Measurements from ENCODE around the gene DHRSX.
"Not testable (repeated sequence)": the region's sequence is repeated elsewhere in the genome, so short reads cannot be mapped to it uniquely, and the experiment has no call there.

DHRSX gene

GRCh38 chrX:2458309-2458708 is 42.5 kb downstream of the DHRSX start:
- Histone ChIP-seq H3K27ac (no peak overlapping the region), H3K36me3 (no peaks in the 10 kb centered on the region), H3K4me1 (ENCODE audit: control insufficient read depth in 1 of 2, insufficient read depth in 1 of 2, low read depth in 1 of 2, low read length in 1 of 2) (no peaks in the 10 kb centered on the region), H3K4me3 (ENCODE audit: low read depth in 1 of 2, low read length in 1 of 2) (no peak overlapping the region), H3K27me3 (no peaks in the 10 kb centered on the region), H3K9me3 (no peaks in the 10 kb centered on the region)
- no peak for TF ChIP-seq CTCF (IDR thresholded peaks at IDR 0.05)

- no peaks in the 10 kb centered on the region for H3K9me3 ChIP-seq
- no peaks in the 10 kb centered on the region for H3K4me1 ChIP-seq (ENCODE audit: control insufficient read depth in 1 of 2, insufficient read depth in 1 of 2, low read depth in 1 of 2, low read length in 1 of 2)
- no peaks in the 10 kb centered on the region for H3K27me3 ChIP-seq
- no peak for TF ChIP-seq CTCF (IDR thresholded peaks at IDR 0.05)
- no peak overlapping the region for H3K27ac ChIP-seq
- peaks cover 2% of the 10 kb centered on the region for H3K36me3 ChIP-seq
- H3K4me3 ChIP-seq (ENCODE audit: low read depth in 1 of 2, low read length in 1 of 2) = no peak overlapping the region
These were observed 43.3 kb downstream of the DHRSX start for GRCh38 chrX:2457289-2458133.

- H3K4me1 ChIP-seq (ENCODE audit: control insufficient read depth in 1 of 2, insufficient read depth in 1 of 2, low read depth in 1 of 2, low read length in 1 of 2); H3K4me3 ChIP-seq (ENCODE audit: low read depth in 1 of 2, low read length in 1 of 2); H3K27ac ChIP-seq; H3K27me3 ChIP-seq; H3K36me3 ChIP-seq; H3K9me3 ChIP-seq: not testable (repeated sequence)
These were observed 44.7 kb downstream of the DHRSX start for GRCh38 chrX:2456091-2456490.

- H3K27me3 ChIP-seq; H3K27ac ChIP-seq; H3K9me3 ChIP-seq; H3K4me1 ChIP-seq (ENCODE audit: control insufficient read depth in 1 of 2, insufficient read depth in 1 of 2, low read depth in 1 of 2, low read length in 1 of 2); H3K36me3 ChIP-seq; H3K4me3 ChIP-seq (ENCODE audit: low read depth in 1 of 2, low read length in 1 of 2): not testable (repeated sequence)
These were observed 46.2 kb downstream of the DHRSX start for GRCh38 chrX:2454620-2455019.

- no peaks in the 10 kb centered on the region for H3K9me3 ChIP-seq
- no peaks in the 10 kb centered on the region for H3K27me3 ChIP-seq
- no peak overlapping the region for H3K27ac ChIP-seq
- H3K36me3 ChIP-seq = peaks cover 2% of the 10 kb centered on the region
- no peak for TF ChIP-seq CTCF (IDR thresholded peaks at IDR 0.05)
- H3K4me1 ChIP-seq (ENCODE audit: control insufficient read depth in 1 of 2, insufficient read depth in 1 of 2, low read depth in 1 of 2, low read length in 1 of 2) = no peaks in the 10 kb centered on the region
- H3K4me3 ChIP-seq (ENCODE audit: low read depth in 1 of 2, low read length in 1 of 2) = no peak overlapping the region
These were observed 48.0 kb downstream of the DHRSX start for GRCh38 chrX:2452799-2453198.

- TF ChIP-seq CTCF (IDR thresholded peaks at IDR 0.05) = no peak
- no peak overlapping the region for H3K4me3 ChIP-seq (ENCODE audit: low read depth in 1 of 2, low read length in 1 of 2)
- H3K36me3 ChIP-seq = peaks cover 2% of the 10 kb centered on the region
- no peaks in the 10 kb centered on the region for H3K4me1 ChIP-seq (ENCODE audit: control insufficient read depth in 1 of 2, insufficient read depth in 1 of 2, low read depth in 1 of 2, low read length in 1 of 2)
- H3K9me3 ChIP-seq = no peaks in the 10 kb centered on the region
- H3K27me3 ChIP-seq = no peaks in the 10 kb centered on the region
- H3K27ac ChIP-seq = no peak overlapping the region
These were observed 48.4 kb downstream of the DHRSX start for GRCh38 chrX:2452317-2452784.
